H9 (cell line): ENCODE results near the gene C1orf105. TPM values are rescaled to one million over a fixed set of nuclear protein-coding genes. Genes with fewer than 3 reads are reported as not detected.

ENCODE experiments used
- DNase-seq: peaks from one replicate; pipeline ENCODE4 v3.0.0-alpha.2; 2017
- H2AFZ ChIP-seq: one replicate; pipeline ENCODE4 v1.6.1; 2013; ENCODE audit warnings: mild to moderate bottlenecking, low read length, control low read depth, moderate library complexity
- H2AK5ac ChIP-seq: 2 replicates; pipeline ENCODE4 v1.6.1; 2013; ENCODE audit warnings: low read length, control low read depth, mixed read lengths; ENCODE audit not compliant: insufficient read length
- H2BK120ac ChIP-seq: one replicate; pipeline ENCODE4 v1.6.1; 2013; ENCODE audit warnings: low read depth, mild to moderate bottlenecking, low read length, control low read depth, inconsistent platforms; ENCODE audit not compliant: poor library complexity, severe bottlenecking
- H2BK12ac ChIP-seq: 2 replicates; pipeline ENCODE4 v1.6.1; 2013; ENCODE audit warnings: low read length, control low read depth, mixed read lengths, low read depth; ENCODE audit not compliant: insufficient read length
- H2BK15ac ChIP-seq: 2 replicates; pipeline ENCODE4 v1.6.1; 2013; ENCODE audit warnings: low read depth, low read length, control low read depth
- H2BK20ac ChIP-seq: one replicate; pipeline ENCODE4 v1.6.1; 2013; ENCODE audit warnings: low read depth, mild to moderate bottlenecking, low read length, control low read depth, inconsistent platforms; ENCODE audit not compliant: poor library complexity, severe bottlenecking
- H2BK5ac ChIP-seq: 2 replicates; pipeline ENCODE4 v1.6.1; 2013; ENCODE audit warnings: low read length, control low read depth, mixed read lengths; ENCODE audit not compliant: insufficient read length
- H3K14ac ChIP-seq: 2 replicates; pipeline ENCODE4 v1.6.1; 2013; ENCODE audit warnings: low read length, control low read depth; ENCODE audit not compliant: insufficient read depth
- H3K18ac ChIP-seq: 2 replicates; pipeline ENCODE4 v1.6.1; 2013; ENCODE audit warnings: low read depth, mild to moderate bottlenecking, mixed read lengths, low read length, control low read depth; ENCODE audit not compliant: insufficient read length
- H3K23ac ChIP-seq: 2 replicates; pipeline ENCODE4 v1.6.1; 2013; ENCODE audit warnings: low read length, control low read depth, mixed read lengths, low read depth; ENCODE audit not compliant: insufficient read length
- H3K23me2 ChIP-seq: 2 replicates; pipeline ENCODE4 v1.6.1; 2013; ENCODE audit warnings: low read depth, mild to moderate bottlenecking, mixed read lengths, low read length, control low read depth; ENCODE audit not compliant: insufficient read length, poor library complexity, severe bottlenecking
- H3K27ac ChIP-seq: 2 replicates; pipeline ENCODE4 v1.5.1; 2013; ENCODE audit warnings: low read length, control low read depth, mixed read lengths, low read depth; ENCODE audit not compliant: insufficient read length
- H3K27me3 ChIP-seq: 2 replicates; pipeline ENCODE4 v1.6.1; 2013; ENCODE audit warnings: low read length, control low read depth, inconsistent platforms; ENCODE audit not compliant: insufficient read depth
- H3K4ac ChIP-seq: 2 replicates; pipeline ENCODE4 v1.6.1; 2013; ENCODE audit warnings: low read depth, mild to moderate bottlenecking, control low read depth, inconsistent platforms, low read length, moderate library complexity
- H3K4me1 ChIP-seq: 2 replicates; pipeline ENCODE4 v1.6.1; 2013; ENCODE audit warnings: low read length, control low read depth, inconsistent platforms; ENCODE audit not compliant: insufficient read depth
- H3K4me2 ChIP-seq: 2 replicates; pipeline ENCODE4 v1.6.1; 2013; ENCODE audit warnings: low read length, control low read depth, mixed read lengths; ENCODE audit not compliant: insufficient read length, insufficient read depth
- H3K56ac ChIP-seq: 2 replicates; pipeline ENCODE4 v1.6.1; 2013; ENCODE audit warnings: low read depth, mild to moderate bottlenecking, mixed read lengths, low read length, control low read depth; ENCODE audit not compliant: insufficient read length
- H3K79me1 ChIP-seq: 2 replicates; pipeline ENCODE4 v1.6.1; 2013; ENCODE audit warnings: low read depth, mild to moderate bottlenecking, moderate library complexity, low read length, control low read depth, inconsistent platforms; ENCODE audit not compliant: insufficient read depth, poor library complexity, severe bottlenecking
- H3K79me2 ChIP-seq: 2 replicates; pipeline ENCODE4 v1.6.1; 2013; ENCODE audit warnings: low read length, control low read depth, inconsistent platforms; ENCODE audit not compliant: insufficient read depth
- H3K9ac ChIP-seq: 2 replicates; pipeline ENCODE4 v1.6.1; 2013; ENCODE audit warnings: low read length, control low read depth, mixed read lengths; ENCODE audit not compliant: insufficient read length; ENCODE audit errors: extremely low read depth
- H3K9me3 ChIP-seq: one replicate; pipeline ENCODE4 v1.6.1; 2013; ENCODE audit warnings: low read depth, low read length, inconsistent platforms; ENCODE audit not compliant: control insufficient read depth
- H3T11ph ChIP-seq: one replicate; pipeline ENCODE4 v1.6.1; 2013; ENCODE audit warnings: mild to moderate bottlenecking, low read length, control low read depth, inconsistent platforms
- H4K20me1 ChIP-seq: one replicate; pipeline ENCODE4 v1.6.1; 2013; ENCODE audit not compliant: control insufficient read depth, insufficient read length, insufficient read depth
- H4K5ac ChIP-seq: 2 replicates; pipeline ENCODE4 v1.6.1; 2013; ENCODE audit warnings: low read depth, mild to moderate bottlenecking, mixed read lengths, low read length, control low read depth; ENCODE audit not compliant: insufficient read length
- H4K8ac ChIP-seq: replicated peaks from 2 replicates; pipeline ENCODE4 v1.6.1; 2013; ENCODE audit warnings: low read length, control low read depth, mixed read lengths, low read depth; ENCODE audit not compliant: insufficient read length
- H4K91ac ChIP-seq: 2 replicates; pipeline ENCODE4 v1.6.1; 2013; ENCODE audit warnings: low read depth, mild to moderate bottlenecking, moderate library complexity, mixed read lengths, low read length, control low read depth; ENCODE audit not compliant: insufficient read length
- H3K27ac Mint-ChIP-seq, 3 experiments: 2 replicates in 2 of 3; 3 replicates in 1 of 3; pipeline ENCODE4 v1.8.0; 2020 to 2021; ENCODE audit warnings: mixed read lengths in 3 of 3, mild to moderate bottlenecking in 1 of 3, moderate library complexity in 1 of 3
- H3K27me3 Mint-ChIP-seq: 2 replicates; pipeline ENCODE4 v1.8.0; 2021; ENCODE audit warnings: low read depth, mild to moderate bottlenecking, moderate library complexity, mixed read lengths
- H3K36me3 Mint-ChIP-seq, 3 experiments: 2 replicates in 2 of 3; 3 replicates in 1 of 3; pipeline ENCODE4 v1.8.0; 2020 to 2021; ENCODE audit warnings: low read depth in 3 of 3, mixed read lengths in 3 of 3; ENCODE audit not compliant: insufficient read depth in 1 of 3
- H3K4me1 Mint-ChIP-seq, 2 experiments: 2 replicates each; pipeline ENCODE4 v1.8.0; 2020; ENCODE audit warnings: mixed read lengths in 2 of 2
- H3K4me3 Mint-ChIP-seq, 2 experiments: 2 replicates in 1 of 2; 3 replicates in 1 of 2; pipeline ENCODE4 v1.8.0; 2020 to 2021; ENCODE audit warnings: mild to moderate bottlenecking in 2 of 2, mixed read lengths in 2 of 2, moderate library complexity in 1 of 2
- H3K9me3 Mint-ChIP-seq, 2 experiments: 2 replicates in 1 of 2; 3 replicates in 1 of 2; pipeline ENCODE4 v1.8.0; 2020; ENCODE audit warnings: mild to moderate bottlenecking in 2 of 2, mixed read lengths in 2 of 2, moderate library complexity in 1 of 2
- WGBS: extraction: QIAGEN DNeasy Blood & Tissue Kit; methylation state at CpG from one replicate; pipeline ENCODE4 v1.1.7; 2013; ENCODE audit warnings: missing lambda C conversion rate, low lambda C conversion rate, mixed read lengths; ENCODE audit not compliant: insufficient read length; ENCODE audit errors: extremely low coverage; 5-methylcytosine and 5-hydroxymethylcytosine counted together
- total RNA-seq: library from RNA; stranded (reverse); gene quantifications from 2 replicates; pipeline ENCODE4 v1.2.1, GENCODE V29; 2021
- TF ChIP-seq, protein P1 (sequence below): fragments of 200-600 bp; sonication (generic); conservative IDR thresholded peaks from 3 replicates; pipeline ENCODE4 v1.8.0; 2021; ENCODE audit warnings: antibody characterized with exemption, mild to moderate bottlenecking

The C1orf105 gene
- total RNA-seq, 1 experiment from 2014 or later, result not detected

DNA sequence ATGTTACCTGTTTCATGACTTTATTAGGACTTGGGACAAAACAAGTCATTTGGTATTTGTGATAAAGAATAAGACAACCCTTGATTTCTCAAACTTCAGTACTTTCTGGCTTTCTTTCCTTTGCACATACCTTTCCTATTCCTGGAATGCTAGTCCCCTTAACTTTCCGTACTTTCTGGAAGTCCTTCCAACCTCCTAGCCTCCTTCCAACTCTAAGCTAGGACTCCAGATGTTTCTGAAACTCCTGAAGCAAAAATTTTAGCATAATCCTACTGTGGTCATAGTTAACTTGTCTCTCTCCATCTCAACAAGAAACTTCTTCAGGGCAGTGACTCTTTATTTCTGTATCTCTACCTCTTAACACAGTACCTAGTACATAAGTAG, 19.8 kb upstream of the C1orf105 start:
- Histone ChIP-seq H3K4me2 (no peak overlapping the region), H3K27me3 (no peaks in the 10 kb centered on the region), H2AK5ac (no peak overlapping the region), H2AFZ (no peak overlapping the region), H4K5ac (no peak overlapping the region), H3K23ac (no peak overlapping the region), H2BK20ac (no peak overlapping the region), H2BK5ac (no peak overlapping the region), H3K79me2 (no peaks in the 10 kb centered on the region), H4K91ac (no peak overlapping the region), H2BK15ac (no peak overlapping the region), H3K9ac (no peak overlapping the region), H3K4ac (no peak overlapping the region), H3T11ph (no peak overlapping the region), H3K4me1 (no peaks in the 10 kb centered on the region; the same call in 1 of the 2 replicates), H3K27ac (no peak overlapping the region), H4K20me1 (no peaks in the 10 kb centered on the region), H3K14ac (no peak overlapping the region), H2BK12ac (no peak overlapping the region), H3K56ac (no peak overlapping the region), H3K23me2 (no peaks in the 10 kb centered on the region), H3K9me3 (no peaks in the 10 kb centered on the region), H2BK120ac (no peak overlapping the region), H4K8ac (no peak overlapping the region), H3K18ac (no peak overlapping the region), H3K79me1 (no peaks in the 10 kb centered on the region)
- Mint-ChIP-seq H3K9me3 (no peaks in the 10 kb centered on the region), H3K27ac (no peak overlapping the region), H3K4me3 (no peak overlapping the region), H3K4me1 (peaks cover 14 to 20% of the 10 kb centered on the region in 2 experiments), H3K36me3 (no peaks in the 10 kb centered on the region), H3K27me3 (no peaks in the 10 kb centered on the region)
- TF ChIP-seq, protein P1, sequence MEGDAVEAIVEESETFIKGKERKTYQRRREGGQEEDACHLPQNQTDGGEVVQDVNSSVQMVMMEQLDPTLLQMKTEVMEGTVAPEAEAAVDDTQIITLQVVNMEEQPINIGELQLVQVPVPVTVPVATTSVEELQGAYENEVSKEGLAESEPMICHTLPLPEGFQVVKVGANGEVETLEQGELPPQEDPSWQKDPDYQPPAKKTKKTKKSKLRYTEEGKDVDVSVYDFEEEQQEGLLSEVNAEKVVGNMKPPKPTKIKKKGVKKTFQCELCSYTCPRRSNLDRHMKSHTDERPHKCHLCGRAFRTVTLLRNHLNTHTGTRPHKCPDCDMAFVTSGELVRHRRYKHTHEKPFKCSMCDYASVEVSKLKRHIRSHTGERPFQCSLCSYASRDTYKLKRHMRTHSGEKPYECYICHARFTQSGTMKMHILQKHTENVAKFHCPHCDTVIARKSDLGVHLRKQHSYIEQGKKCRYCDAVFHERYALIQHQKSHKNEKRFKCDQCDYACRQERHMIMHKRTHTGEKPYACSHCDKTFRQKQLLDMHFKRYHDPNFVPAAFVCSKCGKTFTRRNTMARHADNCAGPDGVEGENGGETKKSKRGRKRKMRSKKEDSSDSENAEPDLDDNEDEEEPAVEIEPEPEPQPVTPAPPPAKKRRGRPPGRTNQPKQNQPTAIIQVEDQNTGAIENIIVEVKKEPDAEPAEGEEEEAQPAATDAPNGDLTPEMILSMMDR, result no peak
- WGBS, result no CpG with 5 or more reads among the region's 1 CpG
- no peak for DNase-seq
